ENCODE results near the gene TLR6.

GRCh38 chr4:38876636-38877035 is 20.0 kb upstream of the TLR6 start:
- TF ChIP-seq EZH2 (IDR thresholded peaks at IDR 0.05; ENCODE audit: insufficient read depth, poor library complexity, severe bottlenecking) (no peak), EZH2phosphoT487 (IDR thresholded peaks at IDR 0.05; ENCODE audit: insufficient read depth, low read depth) (no peak)

Data from GM23248 (cell line).